Gastroesophageal sphincter (tissue), 4 donors: ENCODE measurements around the gene NEK2. TPM values are rescaled to one million over a fixed set of nuclear protein-coding genes. Genes with fewer than 3 reads are reported as not detected.

Experiments
- ATAC-seq: fragments of 150-250 bp; one replicate; pipeline ENCODE4 v1.9.1; 2016; ENCODE audit warnings: mild to moderate bottlenecking, moderate library complexity
- H3K27ac ChIP-seq, 4 donors: fragments of 200-600 bp; sonication (generic) in 3 of 4; 1 replicate in 3 of 4; 2 replicates in 1 of 4; pipeline ENCODE4 v1.5.1; 2016 to 2019
- H3K27me3 ChIP-seq: fragments of 200-600 bp; sonication (generic); one replicate; pipeline ENCODE4 v1.5.1; 2019
- H3K36me3 ChIP-seq, 2 donors: fragments of 200-600 bp; sonication (generic); one replicate each; pipeline ENCODE4 v1.5.1; 2019; ENCODE audit warnings: control low read depth in 1 of 2
- H3K4me1 ChIP-seq, 3 donors: fragments of 200-600 bp; sonication (generic); 1 replicate in 2 of 3; 2 replicates in 1 of 3; pipeline ENCODE4 v1.5.1; 2016 to 2019; ENCODE audit warnings: control low read depth in 2 of 3
- H3K4me3 ChIP-seq, 2 donors: fragments of 200-600 bp; sonication (generic); one replicate each; pipeline ENCODE4 v1.5.1; 2019; ENCODE audit warnings: mild to moderate bottlenecking in 1 of 2, moderate library complexity in 1 of 2
- H3K9me3 ChIP-seq, 3 donors: fragments of 200-600 bp; sonication (generic); one replicate each; pipeline ENCODE4 v1.5.1; 2017 to 2019; ENCODE audit warnings: control low read depth in 2 of 3
- EP300 ChIP-seq: sonication (generic); formaldehyde crosslinking; IDR thresholded peaks from one replicate; pipeline ENCODE4 v1.6.1; 2017; ENCODE audit warnings: antibody characterized with exemption, mild to moderate bottlenecking
- POLR2A ChIP-seq, 2 donors: fragments of 450-650 bp; IDR thresholded peaks; one replicate each; pipeline ENCODE4 v1.6.1; 2017; ENCODE audit warnings: antibody characterized with exemption in 2 of 2, mild to moderate bottlenecking in 2 of 2, moderate library complexity in 1 of 2
- POLR2AphosphoS5 ChIP-seq: sonication (generic); formaldehyde crosslinking; IDR thresholded peaks from one replicate; pipeline ENCODE4 v1.6.1; 2017; ENCODE audit warnings: antibody characterized with exemption
- whole genome bisulfite sequencing, 2 donors: methylation state at CpG; one replicate each; pipeline ENCODE4 v1.1.5; 2018; ENCODE audit warnings: low coverage in 1 of 2; 5-methylcytosine and 5-hydroxymethylcytosine counted together
- total RNA-seq, 4 donors: library from RNA; depleted of rRNA; stranded (reverse); fragments of >200 nt; gene quantifications; one replicate each; pipeline ENCODE4 v1.1.0, GENCODE V29; 2016
- TF ChIP-seq, protein P1 (sequence below), 4 experiments: fragments of 200-600 bp in 2 of 4; fragments of 450-650 bp in 2 of 4; sonication (generic) in 1 of 4; IDR thresholded peaks; one replicate each; pipeline ENCODE4 v1.5.1; 2017 to 2019; ENCODE audit warnings: antibody characterized with exemption in 4 of 4, mild to moderate bottlenecking in 2 of 4, moderate library complexity in 2 of 4

NEK2 gene
- total RNA-seq, 4 donors from 2014 or later = 0.59 TPM; not detected in 3

DNA sequence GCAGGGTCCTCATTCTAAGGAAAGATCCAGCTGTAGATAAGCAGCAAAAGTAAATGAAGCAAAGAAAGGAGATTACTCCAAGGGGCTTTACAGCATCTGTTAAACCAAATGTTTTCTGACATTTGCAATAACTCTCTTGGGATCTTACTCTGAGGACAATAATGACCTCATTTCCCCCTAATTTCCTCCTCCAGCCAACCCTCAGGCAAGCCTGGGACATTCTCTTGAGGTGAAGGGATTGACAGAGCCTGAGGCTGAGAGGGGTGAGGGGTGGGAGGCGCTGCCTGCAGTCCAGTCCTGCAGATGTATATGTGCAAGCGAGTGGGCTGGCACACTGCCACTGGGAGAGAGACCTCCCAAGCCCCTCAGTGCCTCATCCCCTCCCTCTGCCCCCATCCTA is 40.5 kb upstream of the NEK2 start:
- no CpG with 5 or more reads among the region's 2 CpGs for WGBS, 2 donors
- no peak for ATAC-seq

DNA sequence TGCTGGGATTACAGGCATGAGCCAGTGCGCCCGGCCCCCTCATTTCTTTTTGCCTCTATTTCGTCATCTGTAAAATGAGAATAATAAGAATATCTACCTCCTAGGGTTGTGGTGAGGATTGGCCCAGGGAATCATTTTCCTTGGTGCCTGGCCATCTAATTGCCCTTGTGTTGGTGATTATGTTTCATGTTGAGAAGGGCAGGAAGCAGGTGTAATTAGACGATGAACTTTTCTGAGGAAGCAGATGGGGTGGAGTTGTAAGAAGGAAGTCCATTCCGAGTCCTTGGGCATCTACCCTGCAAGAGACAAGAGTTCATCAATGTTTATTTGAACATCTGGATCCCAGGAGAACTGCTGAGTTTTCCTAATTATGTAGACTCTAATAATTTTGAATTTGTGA is 38.7 kb upstream of the NEK2 start:
- WGBS, 2 donors = 76 to 83% methylated on average over 4 to 5 of the region's 5 CpGs
- H3K27ac ChIP-seq = no peak overlapping the region
- no peaks in the 10 kb centered on the region for H3K36me3 ChIP-seq
- no peaks in the 10 kb centered on the region for H3K4me1 ChIP-seq
- H3K9me3 ChIP-seq = no peaks in the 10 kb centered on the region
- no peak for ATAC-seq
- no peak for TF ChIP-seq POLR2AphosphoS5
- TF ChIP-seq, protein P1, sequence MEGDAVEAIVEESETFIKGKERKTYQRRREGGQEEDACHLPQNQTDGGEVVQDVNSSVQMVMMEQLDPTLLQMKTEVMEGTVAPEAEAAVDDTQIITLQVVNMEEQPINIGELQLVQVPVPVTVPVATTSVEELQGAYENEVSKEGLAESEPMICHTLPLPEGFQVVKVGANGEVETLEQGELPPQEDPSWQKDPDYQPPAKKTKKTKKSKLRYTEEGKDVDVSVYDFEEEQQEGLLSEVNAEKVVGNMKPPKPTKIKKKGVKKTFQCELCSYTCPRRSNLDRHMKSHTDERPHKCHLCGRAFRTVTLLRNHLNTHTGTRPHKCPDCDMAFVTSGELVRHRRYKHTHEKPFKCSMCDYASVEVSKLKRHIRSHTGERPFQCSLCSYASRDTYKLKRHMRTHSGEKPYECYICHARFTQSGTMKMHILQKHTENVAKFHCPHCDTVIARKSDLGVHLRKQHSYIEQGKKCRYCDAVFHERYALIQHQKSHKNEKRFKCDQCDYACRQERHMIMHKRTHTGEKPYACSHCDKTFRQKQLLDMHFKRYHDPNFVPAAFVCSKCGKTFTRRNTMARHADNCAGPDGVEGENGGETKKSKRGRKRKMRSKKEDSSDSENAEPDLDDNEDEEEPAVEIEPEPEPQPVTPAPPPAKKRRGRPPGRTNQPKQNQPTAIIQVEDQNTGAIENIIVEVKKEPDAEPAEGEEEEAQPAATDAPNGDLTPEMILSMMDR (IDR thresholded peaks at IDR 0.05) = no peak
- no peak for TF ChIP-seq POLR2A (IDR thresholded peaks at IDR 0.05)
- no peak for TF ChIP-seq EP300
- H3K4me3 ChIP-seq = no peak overlapping the region
- H3K27me3 ChIP-seq = peaks cover 4% of the 10 kb centered on the region

More for the DNA sequence above, 40.5 kb upstream of the NEK2 start:
- no peak for TF ChIP-seq POLR2AphosphoS5
- TF ChIP-seq POLR2A (IDR thresholded peaks at IDR 0.05) = no peak
- no peak for TF ChIP-seq EP300
- TF ChIP-seq, protein P1 (IDR thresholded peaks at IDR 0.05) = no peak
- H3K27ac ChIP-seq = no peak overlapping the region
- no peaks in the 10 kb centered on the region for H3K4me1 ChIP-seq
- peaks cover 4% of the 10 kb centered on the region for H3K27me3 ChIP-seq
- H3K36me3 ChIP-seq = no peaks in the 10 kb centered on the region
- H3K4me3 ChIP-seq = no peak overlapping the region
- H3K9me3 ChIP-seq = no peaks in the 10 kb centered on the region

DNA sequence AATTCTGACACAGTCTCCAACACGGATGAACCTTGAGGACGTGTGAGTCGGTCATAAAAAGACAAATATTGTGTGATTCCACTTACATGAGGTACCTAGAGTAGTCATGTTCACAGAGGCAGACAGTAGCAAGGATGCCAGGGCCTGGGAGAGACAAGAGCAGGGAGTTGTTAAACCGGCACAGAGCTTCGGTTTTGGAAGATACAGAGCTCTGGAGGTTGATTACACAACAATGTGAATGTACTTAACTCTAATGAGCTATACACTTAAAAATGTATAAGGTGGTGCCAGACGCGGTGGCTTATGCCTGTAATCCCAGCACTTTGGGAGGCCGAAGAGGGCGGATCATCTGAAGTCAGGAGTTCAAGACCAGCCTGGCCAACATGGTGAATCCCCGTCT is 37.8 kb upstream of the NEK2 start:
- Histone ChIP-seq H3K36me3 (no peaks in the 10 kb centered on the region), H3K4me1 (no peaks in the 10 kb centered on the region), H3K4me3 (no peak overlapping the region), H3K9me3 (no peaks in the 10 kb centered on the region), H3K27ac (no peak overlapping the region), H3K27me3 (peaks cover 4% of the 10 kb centered on the region)
- WGBS, 2 donors = 77 to 89% methylated on average over 8 to 10 of the region's 10 CpGs
- no peak for TF ChIP-seq POLR2AphosphoS5
- TF ChIP-seq, protein P1 (IDR thresholded peaks at IDR 0.05) = no peak
- no peak for TF ChIP-seq POLR2A (IDR thresholded peaks at IDR 0.05)
- no peak for TF ChIP-seq EP300
- no peak for ATAC-seq

DNA sequence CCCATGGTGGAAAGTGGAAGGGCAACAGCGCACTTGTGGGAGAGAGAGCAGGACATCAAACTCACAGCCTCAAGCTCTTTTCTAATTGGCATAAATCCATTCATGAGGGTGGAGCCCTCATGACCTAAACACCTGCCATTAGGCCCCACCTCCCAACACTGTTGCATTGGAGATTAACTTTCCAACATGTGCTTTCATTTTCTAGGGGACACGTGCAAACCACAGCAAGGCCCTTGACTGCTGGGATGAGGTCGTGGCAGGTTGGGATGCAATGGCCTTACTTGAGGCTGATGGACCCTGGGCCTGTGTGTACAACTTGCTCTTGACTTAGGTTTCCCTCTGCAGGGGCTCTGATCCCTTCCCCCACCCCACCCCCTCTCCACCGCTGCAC is 35.9 kb upstream of the NEK2 start:
- Histone ChIP-seq H3K4me3 (no peak overlapping the region), H3K9me3 (no peaks in the 10 kb centered on the region), H3K27ac (no peak overlapping the region), H3K27me3 (peaks cover 4% of the 10 kb centered on the region), H3K36me3 (no peaks in the 10 kb centered on the region), H3K4me1 (no peaks in the 10 kb centered on the region)
- 90% methylated on average over 2 of the region's 4 CpGs; no CpG with 5 or more reads in 1 of the 2 donors for WGBS, 2 donors
- ATAC-seq = no peak
- TF ChIP-seq POLR2AphosphoS5 (no peak), EP300 (no peak), POLR2A (IDR thresholded peaks at IDR 0.05) (no peak)
- TF ChIP-seq, protein P1 (IDR thresholded peaks at IDR 0.05) = no peak

DNA sequence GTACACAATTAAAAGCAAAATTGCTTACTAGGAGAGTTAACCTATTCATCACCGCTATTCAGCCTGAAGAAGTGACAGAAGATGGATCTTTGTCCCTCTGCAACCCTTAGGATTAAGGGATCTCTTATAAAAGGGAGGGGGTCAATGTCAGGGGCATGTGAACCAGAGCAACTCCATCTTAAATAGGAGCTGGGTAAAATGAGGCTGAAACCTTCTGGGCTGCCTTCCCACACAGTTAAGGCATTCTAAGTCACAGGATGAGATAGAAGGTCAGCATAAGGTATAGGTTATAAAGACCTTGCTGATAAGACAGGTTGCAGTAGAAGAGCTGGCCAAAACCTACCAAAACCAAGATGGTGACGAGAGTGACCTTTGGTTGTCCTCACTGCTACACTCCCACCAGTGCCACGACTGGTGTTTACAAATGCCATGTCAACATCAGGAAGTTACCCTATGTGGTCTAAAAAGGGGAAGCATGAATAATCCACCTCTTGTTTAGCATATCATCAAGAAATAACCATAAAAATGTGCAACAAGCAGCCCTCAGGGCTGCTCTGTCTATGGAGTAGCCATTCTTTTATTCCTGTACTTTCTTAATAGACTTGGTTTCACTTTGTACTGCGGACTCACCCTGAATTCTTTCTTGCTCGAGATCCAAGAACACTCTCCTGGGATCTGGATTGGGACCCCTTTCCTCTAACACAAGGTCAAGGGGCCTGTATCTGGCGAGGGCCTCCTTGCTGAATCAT is 35.3 kb upstream of the NEK2 start:
- no peak for ATAC-seq
- Histone ChIP-seq H3K27ac (no peak overlapping the region), H3K4me1 (no peaks in the 10 kb centered on the region), H3K4me3 (no peak overlapping the region), H3K36me3 (no peaks in the 10 kb centered on the region), H3K9me3 (no peaks in the 10 kb centered on the region), H3K27me3 (no peaks in the 10 kb centered on the region)
- TF ChIP-seq POLR2AphosphoS5 (no peak), POLR2A (IDR thresholded peaks at IDR 0.05) (no peak), EP300 (no peak)
- TF ChIP-seq, protein P1 (IDR thresholded peaks at IDR 0.05) = no peak
- WGBS, 2 donors = 66 to 76% methylated on average over 4 to 5 of the region's 6 CpGs
